OCI-LY7 (cell line): ENCODE results near the gene TRIM7. TPM values are rescaled to one million over a fixed set of nuclear protein-coding genes. Genes with fewer than 3 reads are reported as not detected.
A peak's percentile ranks its signal among the peaks of the same experiment; 100 is the strongest.
"Not testable (repeated sequence)": the region's sequence is repeated elsewhere in the genome, so short reads cannot be mapped to it uniquely, and the experiment has no call there.

Experiments used
- BruUV-seq: library from RNA; stranded (reverse); fragments of 400-500 nt; replicated peaks from 2 replicates; lab custom pipeline; 2021; lab: Mats Ljungman, UMichigan
- CTCF ChIA-PET: fragments of 300-600 bp; sonication (Branson Sonifier 250); formaldehyde crosslinking; loops from one replicate; lab custom pipeline; 2022; ENCODE audit warnings: antibody characterized with exemption; ENCODE audit not compliant: unreplicated experiment; lab: Charles Lee
- POLR2A ChIA-PET: fragments of 300-600 bp; sonication (Branson Sonifier 250); formaldehyde crosslinking; loops from one replicate; lab custom pipeline; 2022; ENCODE audit warnings: antibody characterized with exemption; lab: Charles Lee
- DNase-seq: peaks from one replicate; pipeline ENCODE4 v3.0.0-alpha.2; 2015; ENCODE audit warnings: low spot score
- H2AFZ ChIP-seq: fragments of 200-600 bp; sonication (generic), shearing (Covaris generic); 2 replicates; pipeline ENCODE4 v1.6.1; 2014; ENCODE audit warnings: mild to moderate bottlenecking, antibody characterized with exemption, low read length, moderate library complexity
- H3K27ac ChIP-seq: fragments of 200-600 bp; sonication (generic); 2 replicates; pipeline ENCODE4 v1.5.1; 2014; ENCODE audit warnings: mixed run types, low read depth, mild to moderate bottlenecking, moderate library complexity, low read length, inconsistent platforms; ENCODE audit not compliant: poor library complexity, severe bottlenecking
- H3K36me3 ChIP-seq: fragments of 200-600 bp; sonication (generic); 2 replicates; pipeline ENCODE4 v1.6.1; 2014; ENCODE audit warnings: mild to moderate bottlenecking, antibody characterized with exemption, low read length, moderate library complexity, mixed read lengths; ENCODE audit not compliant: insufficient read depth
- H3K4me1 ChIP-seq: fragments of 200-600 bp; sonication (generic); 2 replicates; pipeline ENCODE4 v1.5.1; 2014; ENCODE audit warnings: mild to moderate bottlenecking, low read length; ENCODE audit not compliant: insufficient read depth, poor library complexity, severe bottlenecking
- H3K4me2 ChIP-seq: fragments of 200-600 bp; sonication (generic); 2 replicates; pipeline ENCODE4 v1.6.1; 2014; ENCODE audit warnings: mild to moderate bottlenecking, low read length
- H3K4me3 ChIP-seq: fragments of 200-600 bp; sonication (generic); 2 replicates; pipeline ENCODE4 v1.5.1; 2014; ENCODE audit warnings: mild to moderate bottlenecking, low read depth, low read length; ENCODE audit not compliant: poor library complexity, severe bottlenecking
- H3K79me2 ChIP-seq: fragments of 200-600 bp; sonication (generic); 2 replicates; pipeline ENCODE4 v1.6.1; 2016; ENCODE audit warnings: low read depth, mild to moderate bottlenecking, low read length, moderate library complexity, mixed read lengths; ENCODE audit not compliant: insufficient read depth
- H3K9me2 ChIP-seq: fragments of 200-600 bp; sonication (generic); 2 replicates; pipeline ENCODE4 v1.6.1; 2016; ENCODE audit warnings: mild to moderate bottlenecking, low read length, mixed read lengths; ENCODE audit not compliant: insufficient read depth
- H3K9me3 ChIP-seq: fragments of 200-600 bp; sonication (generic); 2 replicates; pipeline ENCODE4 v1.6.1; 2014; ENCODE audit warnings: mild to moderate bottlenecking, mixed run types, low read length, mixed read lengths
- H4K20me1 ChIP-seq: fragments of 200-600 bp; sonication (generic); 2 replicates; pipeline ENCODE4 v1.6.1; 2014; ENCODE audit warnings: mild to moderate bottlenecking, antibody characterized with exemption, low read length, moderate library complexity, mixed read lengths; ENCODE audit not compliant: insufficient read depth
- EZH2phosphoT487 ChIP-seq: fragments of 200-600 bp; sonication (generic); IDR thresholded peaks from 2 replicates; pipeline ENCODE4 v1.6.1; 2018; ENCODE audit warnings: low read depth, borderline replicate concordance, mild to moderate bottlenecking, mixed run types, antibody characterized with exemption, low read length, moderate library complexity, mixed read lengths
- intact Hi-C: fragments of 100-400 bp; cut with micrococcal nuclease; formaldehyde crosslinking; loops from one replicate; pipeline ENCODE4 v1.10.0; 2022; ENCODE audit not compliant: unreplicated experiment
- microRNA-seq: library from miRNA; unstranded; fragments of <30 nt; microRNA quantifications from one replicate; pipeline ENCODE4 v1.2.0, GENCODE V29; 2022; ENCODE audit warnings: borderline replicate concordance
- small RNA-seq: library from RNA; depleted of rRNA; stranded (forward); fragments of <200 nt; gene quantifications from one replicate; pipeline ENCODE3, GENCODE V24; 2014
- total RNA-seq, 2 experiments: library from RNA; depleted of rRNA in 1 of 2; stranded (reverse); fragments of >200 nt in 1 of 2; shearing (Covaris generic) in 1 of 2; gene quantifications; 2 replicates each; pipeline ENCODE4 v1.2.3, GENCODE V29; 2014 to 2022
- TF ChIP-seq, protein P1 (sequence below): fragments of 200-600 bp; sonication (generic); conservative IDR thresholded peaks from 2 replicates; pipeline ENCODE4 v1.5.1; 2014; ENCODE audit warnings: mild to moderate bottlenecking, antibody characterized with exemption, low read length, moderate library complexity, mixed read lengths

Gene TRIM7
- total RNA-seq, 2 experiments from 2014 or later, result 0.22 to 1.8 TPM

DNA sequence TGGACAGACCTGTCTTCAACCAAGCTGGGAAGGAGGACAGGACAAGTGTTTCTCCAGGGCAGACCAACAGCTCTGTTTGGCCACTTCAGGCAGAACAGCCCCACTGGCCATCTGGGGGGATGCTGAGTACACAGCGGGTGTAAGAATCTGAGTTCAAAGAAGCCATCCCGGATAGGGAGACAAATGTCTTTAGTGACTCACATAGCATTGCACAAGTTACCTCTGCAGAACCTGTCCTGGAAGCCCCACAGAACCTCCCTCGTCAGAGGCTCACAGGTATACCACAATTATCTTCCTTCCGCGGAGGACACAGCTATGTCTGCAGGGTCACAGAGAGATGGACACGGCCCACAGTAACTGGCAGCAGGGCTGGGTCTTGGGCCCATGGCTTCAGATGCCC is 55.6 kb downstream of the TRIM7 start:
- Histone ChIP-seq H3K4me1 (peaks cover 25% of the 10 kb centered on the region), H3K9me3 (peaks cover 16% of the 10 kb centered on the region), H2AFZ (peak overlapping the region; percentile 78), H3K4me3 (no peak overlapping the region), H4K20me1 (no peaks in the 10 kb centered on the region), H3K4me2 (peak overlapping the region; percentile 35), H3K36me3 (no peaks in the 10 kb centered on the region), H3K27ac (no peak overlapping the region), H3K9me2 (no peaks in the 10 kb centered on the region), H3K79me2 (no peaks in the 10 kb centered on the region)
- no TSS peak for BruUV-seq
- POLR2A ChIA-PET, result interaction anchor here (0.6 kb wide), 1 partner anchor 67 kb away, joined by 3 read pairs; no protein-coding TSS in a partner anchor
- TF ChIP-seq, protein P1, sequence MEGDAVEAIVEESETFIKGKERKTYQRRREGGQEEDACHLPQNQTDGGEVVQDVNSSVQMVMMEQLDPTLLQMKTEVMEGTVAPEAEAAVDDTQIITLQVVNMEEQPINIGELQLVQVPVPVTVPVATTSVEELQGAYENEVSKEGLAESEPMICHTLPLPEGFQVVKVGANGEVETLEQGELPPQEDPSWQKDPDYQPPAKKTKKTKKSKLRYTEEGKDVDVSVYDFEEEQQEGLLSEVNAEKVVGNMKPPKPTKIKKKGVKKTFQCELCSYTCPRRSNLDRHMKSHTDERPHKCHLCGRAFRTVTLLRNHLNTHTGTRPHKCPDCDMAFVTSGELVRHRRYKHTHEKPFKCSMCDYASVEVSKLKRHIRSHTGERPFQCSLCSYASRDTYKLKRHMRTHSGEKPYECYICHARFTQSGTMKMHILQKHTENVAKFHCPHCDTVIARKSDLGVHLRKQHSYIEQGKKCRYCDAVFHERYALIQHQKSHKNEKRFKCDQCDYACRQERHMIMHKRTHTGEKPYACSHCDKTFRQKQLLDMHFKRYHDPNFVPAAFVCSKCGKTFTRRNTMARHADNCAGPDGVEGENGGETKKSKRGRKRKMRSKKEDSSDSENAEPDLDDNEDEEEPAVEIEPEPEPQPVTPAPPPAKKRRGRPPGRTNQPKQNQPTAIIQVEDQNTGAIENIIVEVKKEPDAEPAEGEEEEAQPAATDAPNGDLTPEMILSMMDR, result no peak
- TF ChIP-seq EZH2phosphoT487, result no peak
- CTCF ChIA-PET, result no interaction called here
- DNase-seq, result no peak
- intact Hi-C loops, result no loop called here

- BruUV-seq, H3K79me2 ChIP-seq, DNase-seq, H4K20me1 ChIP-seq, H3K27ac ChIP-seq, intact Hi-C loops, CTCF ChIA-PET, H3K9me2 ChIP-seq, H3K36me3 ChIP-seq, H2AFZ ChIP-seq, H3K4me3 ChIP-seq, H3K4me2 ChIP-seq: not testable (repeated sequence)
- H3K4me1 ChIP-seq, result peaks cover 25% of the 10 kb centered on the region
- H3K9me3 ChIP-seq, result peaks cover 16% of the 10 kb centered on the region
- POLR2A ChIA-PET, result interaction anchor here (0.6 to 0.8 kb wide), 3 partner anchors 7 to 1524 kb away, joined by 3 to 4 read pairs (median 3); partner anchors contain the start of gene HNRNPH1
These were observed 57.9 kb downstream of the TRIM7 start, which contains the start of gene OR2V2 for GRCh38 chr5:181146927-181147636. OR2V2 (plus strand) TSS chr5:181147586; CDS start chr5:181154943, 7,357 bp downstream.

DNA sequence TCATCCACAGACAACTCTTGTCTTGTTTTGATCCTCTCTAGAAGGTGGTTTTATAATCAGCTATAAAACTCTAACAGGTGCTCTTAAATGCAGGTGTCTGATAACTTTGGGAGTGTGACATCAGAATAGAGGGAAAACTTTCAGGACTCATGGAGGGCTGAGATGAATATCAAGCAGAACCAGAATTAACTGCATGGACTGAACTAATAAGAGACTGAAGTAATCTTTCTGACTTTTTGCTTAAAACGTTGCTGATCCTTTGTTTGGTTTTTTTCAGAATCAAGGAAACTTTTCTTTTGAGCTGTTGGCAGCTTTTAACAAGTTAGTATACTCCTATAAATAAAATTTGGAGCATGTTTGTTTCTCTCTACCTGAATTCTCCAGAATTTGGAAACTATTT is 59.9 kb downstream of the TRIM7 start:
- Histone ChIP-seq H4K20me1 (no peaks in the 10 kb centered on the region), H3K36me3 (no peaks in the 10 kb centered on the region), H2AFZ (no peak overlapping the region), H3K79me2 (no peaks in the 10 kb centered on the region), H3K9me2 (no peaks in the 10 kb centered on the region), H3K9me3 (peaks cover 16% of the 10 kb centered on the region), H3K4me2 (no peak overlapping the region), H3K27ac (no peak overlapping the region), H3K4me3 (no peak overlapping the region), H3K4me1 (peaks cover 10% of the 10 kb centered on the region)
- TF ChIP-seq, protein P1, result no peak
- no peak for TF ChIP-seq EZH2phosphoT487
- ChIA-PET POLR2A (no interaction called here), CTCF (no interaction called here)
- BruUV-seq, result no TSS peak
- no peak for DNase-seq
- intact Hi-C loops, result no loop called here

Small RNA genes within 50 kb of the gene (microRNA-seq; reads per million reads assigned to microRNA genes)
- not detected for gene MIR4638

Small RNA genes within 50 kb of the gene (small RNA-seq; reads per million reads assigned to genes)
- not detected for gene MIR4638
- gene SNORD95, result not detected
- gene SNORD96A, result not detected

Other genes starting within 250 kb of the TRIM7 start
- gene BTNL3, start 216.3 kb downstream of the TRIM7 start, total RNA-seq (2014; rRNA removed; shearing (Covaris generic)), result not detected in 2 replicates
- gene BTNL3, start 216.3 kb downstream of the TRIM7 start, total RNA-seq (2022), result not detected in 2 replicates
- 162 and 188 TPM in 2 replicates for gene BTNL9, start 164.9 kb downstream of the TRIM7 start, total RNA-seq (2014; rRNA removed; shearing (Covaris generic))
- gene BTNL9, start 164.9 kb downstream of the TRIM7 start, total RNA-seq (2022), result 219 and 232 TPM in 2 replicates
- gene OR2V1, start 74.0 kb downstream of the TRIM7 start, total RNA-seq (2014; rRNA removed; shearing (Covaris generic)), result not detected in 2 replicates
- not detected in 2 replicates for gene OR2V1, start 74.0 kb downstream of the TRIM7 start, total RNA-seq (2022)
- gene OR2V2, start 57.6 kb downstream of the TRIM7 start, total RNA-seq (2014; rRNA removed; shearing (Covaris generic)), result 0.06 and 0.23 TPM in 2 replicates
- not detected in 2 replicates for gene OR2V2, start 57.6 kb downstream of the TRIM7 start, total RNA-seq (2022)
- gene TRIM41, start 18.1 kb upstream of the TRIM7 start, total RNA-seq (2014; rRNA removed; shearing (Covaris generic)), result 30.2 and 30.4 TPM in 2 replicates
- gene TRIM41, start 18.1 kb upstream of the TRIM7 start, total RNA-seq (2022), result 68.2 and 73.4 TPM in 2 replicates
- gene RACK1, start 38.7 kb upstream of the TRIM7 start, total RNA-seq (2014; rRNA removed; shearing (Covaris generic)), result 4,583 and 5,614 TPM in 2 replicates
- 2,077 and 2,357 TPM in 2 replicates for gene RACK1, start 38.7 kb upstream of the TRIM7 start, total RNA-seq (2022)
- gene TRIM52, start 55.9 kb upstream of the TRIM7 start, total RNA-seq (2014; rRNA removed; shearing (Covaris generic)), result 16.1 and 25.1 TPM in 2 replicates
- gene TRIM52, start 55.9 kb upstream of the TRIM7 start, total RNA-seq (2022), result 33.5 and 34.5 TPM in 2 replicates
- gene OR4F3, start 162.1 kb upstream of the TRIM7 start, total RNA-seq (2014; rRNA removed; shearing (Covaris generic)), result 0.15 TPM in 1 of 2 replicates, not detected in the other
- gene OR4F3, start 162.1 kb upstream of the TRIM7 start, total RNA-seq (2022), result not detected in 2 replicates